ENCODE results near the gene BRSK1. TPM values are rescaled to one million over a fixed set of nuclear protein-coding genes. Genes with fewer than 3 reads are reported as not detected.
A peak's percentile ranks its signal among the peaks of the same experiment; 100 is the strongest.

BRSK1 gene
- total RNA-seq, 1 donor from 2014 or later: 6.5 TPM

DNA sequence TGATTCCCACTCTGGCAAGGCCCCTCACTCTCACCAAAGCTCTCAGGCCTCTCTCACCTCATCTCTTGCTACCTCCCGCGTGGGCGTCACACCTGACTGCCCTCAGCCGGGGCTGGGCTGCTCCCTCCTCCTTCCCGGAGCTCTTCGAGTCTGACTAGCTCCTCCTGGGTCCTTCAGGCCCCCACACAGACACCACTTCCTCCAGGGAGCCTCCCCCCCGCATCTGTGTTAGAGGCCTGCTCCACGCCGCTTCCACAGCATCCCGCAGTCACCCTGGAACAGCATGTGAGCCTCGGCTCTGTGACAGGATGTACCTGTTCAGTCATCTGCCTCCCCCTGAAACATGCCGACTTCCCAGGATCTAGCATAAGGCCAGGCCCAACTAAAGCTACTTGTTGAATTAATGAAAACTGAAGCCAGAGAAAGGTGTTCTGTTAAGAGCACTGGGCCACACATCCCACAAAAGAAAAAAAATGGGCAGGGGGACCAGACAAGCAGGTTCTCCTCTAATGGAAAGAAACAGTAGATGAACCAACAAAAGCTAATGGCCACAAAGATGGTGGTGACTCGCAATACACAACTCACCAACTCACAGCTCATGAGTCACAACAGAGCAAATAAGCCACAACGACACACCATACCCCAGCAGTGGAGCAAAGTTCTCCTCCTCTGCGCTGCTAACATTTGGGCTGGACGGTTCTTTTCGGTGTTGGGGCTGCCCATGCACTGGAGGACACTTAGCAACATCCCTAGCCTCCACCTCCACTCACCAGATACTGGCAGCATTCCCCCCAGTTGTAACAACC, 28.0 kb upstream of the BRSK1 start:
- no peaks in the 10 kb centered on the region for H3K27me3 ChIP-seq
- no peaks in the 10 kb centered on the region for H3K36me3 ChIP-seq
- no peaks in the 10 kb centered on the region for H3K9me3 ChIP-seq
- H3K27ac ChIP-seq: peak overlapping the region in 1 of 2 donors; percentile 26
- peak overlapping the region in 1 of 2 donors; percentile 24 for H3K4me3 ChIP-seq
- H3K4me1 ChIP-seq: peaks cover 8 to 24% of the 10 kb centered on the region in 2 donors
- intact Hi-C loops (cut with DNase I): loop anchor here (10.0 kb wide), 1 partner anchor 791 kb away; the partner anchor contains the start of gene LENG9
- TF ChIP-seq CTCF (IDR thresholded peaks at IDR 0.05): no peak
- DNase-seq (ENCODE audit: low spot score in 2 of 2): no peak

GRCh38 chr19:55256562-55257460, 27.0 kb upstream of the BRSK1 start:
- intact Hi-C loops (cut with DNase I): loop anchor here (10.0 kb wide), 1 partner anchor 792 kb away; the partner anchor contains the start of gene LENG9
- no peak for TF ChIP-seq CTCF (IDR thresholded peaks at IDR 0.05)
- Histone ChIP-seq H3K9me3 (no peaks in the 10 kb centered on the region), H3K4me1 (peaks cover 8 to 24% of the 10 kb centered on the region in 2 donors), H3K36me3 (no peaks in the 10 kb centered on the region), H3K27me3 (no peaks in the 10 kb centered on the region), H3K4me3 (peak overlapping the region; percentile 85 to 87), H3K27ac (no peak overlapping the region)
- DNase-seq (ENCODE audit: low spot score in 2 of 2): no peak

DNA sequence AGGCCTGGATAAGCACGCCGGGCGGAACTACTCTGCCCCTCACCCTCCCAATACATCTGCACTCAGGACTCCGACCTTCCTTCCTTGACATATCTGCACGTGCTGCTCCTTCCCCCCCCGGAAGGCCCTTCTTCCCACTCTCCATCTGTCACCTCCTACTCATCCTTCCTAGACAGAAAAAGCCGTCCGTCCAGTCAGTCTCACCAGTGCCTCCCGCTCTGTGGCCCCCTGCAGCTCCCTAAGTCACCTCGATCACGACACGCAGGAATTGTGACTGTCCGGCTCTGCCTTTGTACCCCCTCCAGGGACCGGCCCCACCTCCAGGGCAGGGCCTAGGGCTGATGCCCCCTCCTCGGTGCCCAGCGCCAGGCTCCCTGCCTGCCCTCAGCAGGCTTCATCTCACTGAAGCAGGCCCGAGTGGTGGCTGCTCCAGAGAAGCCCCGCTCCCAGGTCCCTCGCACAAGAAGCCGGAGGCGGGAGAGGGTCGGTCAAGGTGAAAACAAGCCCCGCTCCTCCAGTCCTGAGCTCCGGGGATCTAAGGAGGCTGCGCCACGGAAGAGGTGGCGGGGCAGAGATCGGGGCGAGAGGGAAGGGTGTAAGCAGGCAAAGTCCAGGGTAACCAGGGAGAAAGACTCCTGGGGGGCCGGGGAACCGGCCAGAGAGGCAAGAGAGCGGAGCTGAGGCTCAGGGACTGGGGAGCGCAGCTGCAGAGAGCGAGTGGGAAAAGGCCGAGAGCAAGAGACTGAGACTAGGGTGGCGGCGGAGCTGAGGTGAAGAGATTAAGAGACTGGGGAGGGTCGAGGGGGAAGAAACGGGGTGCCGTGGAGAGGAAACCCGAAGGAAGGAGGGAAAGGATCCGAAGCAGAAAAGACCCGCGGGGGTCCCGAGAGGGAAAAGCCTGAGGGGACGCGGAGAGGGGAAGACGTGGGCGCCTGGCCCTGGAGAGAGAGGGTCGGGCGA, 26.1 kb upstream of the BRSK1 start:
- TF ChIP-seq CTCF (IDR thresholded peaks at IDR 0.05): no peak
- intact Hi-C loops (cut with DNase I): loop anchor here (10.0 kb wide), 1 partner anchor 793 kb away; the partner anchor contains the start of gene LENG9
- no peak for DNase-seq (ENCODE audit: low spot score in 2 of 2)
- Histone ChIP-seq H3K27me3 (no peaks in the 10 kb centered on the region), H3K9me3 (no peaks in the 10 kb centered on the region), H3K27ac (peak overlapping the region; percentile 22 to 28), H3K36me3 (no peaks in the 10 kb centered on the region), H3K4me1 (peaks cover 8 to 24% of the 10 kb centered on the region in 2 donors), H3K4me3 (peak overlapping the region; percentile 85 to 87)

GRCh38 chr19:55258476-55258827, 25.3 kb upstream of the BRSK1 start:
- H3K27ac ChIP-seq: peak overlapping the region; percentile 84 to 88
- peak overlapping the region; percentile 85 to 87 for H3K4me3 ChIP-seq
- no peak for TF ChIP-seq CTCF (IDR thresholded peaks at IDR 0.05)
- DNase-seq (ENCODE audit: low spot score in 2 of 2): peak in 1 of 2 donors; percentile 71
- no peaks in the 10 kb centered on the region for H3K9me3 ChIP-seq
- intact Hi-C loops (cut with DNase I): loop anchor here (10.0 kb wide), 1 partner anchor 794 kb away; the partner anchor contains the start of gene LENG9
- peaks cover 8 to 24% of the 10 kb centered on the region in 2 donors for H3K4me1 ChIP-seq
- H3K27me3 ChIP-seq: no peaks in the 10 kb centered on the region
- H3K36me3 ChIP-seq: no peaks in the 10 kb centered on the region

Data from ascending aorta (tissue), 2 donors.